ENCODE measurements around the gene C16orf74. TPM values are rescaled to one million over a fixed set of nuclear protein-coding genes. Genes with fewer than 3 reads are reported as not detected.

The C16orf74 gene
- total and polyA plus RNA-seq, 7 donors, result 0.60 to 8.3 (median 1.4) TPM; not detected in 1

- WGBS, 2 donors, result 14 to 50% methylated on average over 15 of the region's 15 CpGs
- DNase-seq, result no peak
- H3K27me3 ChIP-seq, result peaks cover 0 to 7% (median 3%) of the 10 kb centered on the region in 3 donors
- H3K4me3 ChIP-seq, result no peak overlapping the region
- H3K9me3 ChIP-seq, result no peaks in the 10 kb centered on the region
- TF ChIP-seq CTCF (IDR thresholded peaks at IDR 0.05), result no peak
- H3K27ac ChIP-seq, result no peak overlapping the region
- H3K36me3 ChIP-seq, result no peaks in the 10 kb centered on the region
- peaks cover 0 to 35% (median 32%) of the 10 kb centered on the region in 4 donors for H3K4me1 ChIP-seq
- intact Hi-C loops (cut with DNase I), result loop anchor here (5.0 kb wide), 1 partner anchor 45 kb away; the partner anchor contains the start of genes COX4I1 and EMC8
Measured at GRCh38 chr16:85751698-85752501, 1.0 kb upstream of the C16orf74 start.

GRCh38 chr16:85750146-85750826, 610 bp downstream of the C16orf74 start:
- Histone ChIP-seq H3K9me3 (no peaks in the 10 kb centered on the region), H3K27ac (peak overlapping the region in 1 of 4 donors; percentile 16), H3K36me3 (no peaks in the 10 kb centered on the region), H3K4me1 (peaks cover 0 to 35% (median 32%) of the 10 kb centered on the region in 4 donors), H3K4me3 (peak overlapping the region; percentile 32 to 68 (median 58)), H3K27me3 (peaks cover 0 to 7% (median 3%) of the 10 kb centered on the region in 3 donors)
- no peak for DNase-seq
- WGBS, 2 donors, result 1 to 2% methylated on average over 51 of the region's 51 CpGs
- TF ChIP-seq POLR2A (IDR thresholded peaks at IDR 0.05) (no peak), CTCF (IDR thresholded peaks at IDR 0.05) (peak in 1 of 4 experiments; percentile 18)
- intact Hi-C loops (cut with DNase I), result loop anchor here (5.0 kb wide), 1 partner anchor 47 kb away; the partner anchor contains the start of genes COX4I1 and EMC8

GRCh38 chr16:85749771-85750145, 1.1 kb downstream of the C16orf74 start:
- no peak overlapping the region for H3K27ac ChIP-seq
- no peaks in the 10 kb centered on the region for H3K9me3 ChIP-seq
- 19 to 30% methylated on average over 14 of the region's 14 CpGs for WGBS, 2 donors
- H3K4me1 ChIP-seq, result peaks cover 0 to 35% (median 32%) of the 10 kb centered on the region in 4 donors
- no peak for TF ChIP-seq EP300 (IDR thresholded peaks at IDR 0.05)
- TF ChIP-seq CTCF (IDR thresholded peaks at IDR 0.05), result no peak
- no peak for TF ChIP-seq POLR2AphosphoS5 (IDR thresholded peaks at IDR 0.05)
- no peak for TF ChIP-seq POLR2A (IDR thresholded peaks at IDR 0.05)
- peaks cover 0 to 7% (median 3%) of the 10 kb centered on the region in 3 donors for H3K27me3 ChIP-seq
- intact Hi-C loops (cut with DNase I), result loop anchor here (5.0 kb wide), 1 partner anchor 48 kb away; the partner anchor contains the start of genes COX4I1 and EMC8
- no peaks in the 10 kb centered on the region for H3K36me3 ChIP-seq
- peak overlapping the region in 3 of 4 donors; percentile 57 to 68 (median 58) for H3K4me3 ChIP-seq
- no peak for DNase-seq

GRCh38 chr16:85746460-85747215, 4.3 kb downstream of the C16orf74 start:
- H3K9me3 ChIP-seq, result no peaks in the 10 kb centered on the region
- 68 to 80% methylated on average over 13 of the region's 13 CpGs for WGBS, 2 donors
- peaks cover 0 to 7% (median 3%) of the 10 kb centered on the region in 3 donors for H3K27me3 ChIP-seq
- H3K4me3 ChIP-seq, result no peak overlapping the region
- DNase-seq, result no peak
- H3K4me1 ChIP-seq, result peaks cover 0 to 19% (median 18%) of the 10 kb centered on the region in 4 donors
- H3K27ac ChIP-seq, result no peak overlapping the region
- intact Hi-C loops (cut with DNase I), result no loop called here
- no peaks in the 10 kb centered on the region for H3K36me3 ChIP-seq
- TF ChIP-seq POLR2AphosphoS5 (IDR thresholded peaks at IDR 0.05), result no peak
- TF ChIP-seq POLR2A (IDR thresholded peaks at IDR 0.05), result no peak
- TF ChIP-seq CTCF (IDR thresholded peaks at IDR 0.05), result no peak
- no peak for TF ChIP-seq EP300 (IDR thresholded peaks at IDR 0.05)
